Measurements from ENCODE around the gene GALR1. TPM values are rescaled to one million over a fixed set of nuclear protein-coding genes. Genes with fewer than 3 reads are reported as not detected.

GALR1 gene
- total RNA-seq, 3 donors from 2014 or later (not counting 1 experiment from before 2014, with no cell fraction given) = not detected

DNA sequence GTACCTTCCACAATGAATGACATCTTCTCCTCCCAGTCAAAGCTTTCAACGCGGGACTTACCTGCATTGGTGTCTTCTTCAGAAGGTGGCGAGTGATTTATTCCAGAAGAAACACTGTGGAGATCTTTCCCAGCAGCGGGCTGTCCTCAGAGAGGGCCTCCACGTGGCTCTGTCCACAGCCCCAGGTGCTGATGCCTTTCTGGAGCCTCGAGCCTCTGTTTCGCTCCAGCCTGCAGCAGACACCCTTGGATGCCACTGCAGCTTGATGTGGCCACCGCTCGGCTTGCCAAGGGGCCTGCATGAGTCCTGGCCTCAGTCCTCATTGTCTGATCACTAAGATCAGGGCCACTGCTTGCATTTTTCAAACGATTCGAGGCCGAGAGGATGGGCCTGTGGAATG is 46.6 kb upstream of the GALR1 start:
- ATAC-seq (no peak), DNase-seq (no peak)
- Mint-ChIP-seq H3K27ac (no peak overlapping the region), H3K4me3 (no peak overlapping the region), H3K4me1 (peaks cover 7 to 9% of the 10 kb centered on the region in 2 donors), H3K9me3 (no peaks in the 10 kb centered on the region), H3K36me3 (no peaks in the 10 kb centered on the region), H3K27me3 (ENCODE audit: low read depth in 2 of 2) (peaks cover 10 to 13% of the 10 kb centered on the region in 2 donors)
- Histone ChIP-seq H3K4me3 (ENCODE audit: low read length) (no peak overlapping the region), H3K4me1 (ENCODE audit: control insufficient read depth, insufficient read depth, low read length) (peaks cover 8% of the 10 kb centered on the region), H3K27ac (ENCODE audit: low read length) (no peak overlapping the region), H3K36me3 (ENCODE audit: control insufficient read depth, insufficient read depth, low read length) (no peaks in the 10 kb centered on the region), H3K9me3 (ENCODE audit: control insufficient read depth, insufficient read depth, low read length) (no peaks in the 10 kb centered on the region), H3K27me3 (ENCODE audit: control insufficient read depth, insufficient read depth, low read length) (no peaks in the 10 kb centered on the region)
- intact Hi-C loops (cut with micrococcal nuclease) = no loop called here
- 85% methylated on average over 12 of the region's 12 CpGs for WGBS (ENCODE audit: insufficient coverage)
- TF ChIP-seq, protein P1, sequence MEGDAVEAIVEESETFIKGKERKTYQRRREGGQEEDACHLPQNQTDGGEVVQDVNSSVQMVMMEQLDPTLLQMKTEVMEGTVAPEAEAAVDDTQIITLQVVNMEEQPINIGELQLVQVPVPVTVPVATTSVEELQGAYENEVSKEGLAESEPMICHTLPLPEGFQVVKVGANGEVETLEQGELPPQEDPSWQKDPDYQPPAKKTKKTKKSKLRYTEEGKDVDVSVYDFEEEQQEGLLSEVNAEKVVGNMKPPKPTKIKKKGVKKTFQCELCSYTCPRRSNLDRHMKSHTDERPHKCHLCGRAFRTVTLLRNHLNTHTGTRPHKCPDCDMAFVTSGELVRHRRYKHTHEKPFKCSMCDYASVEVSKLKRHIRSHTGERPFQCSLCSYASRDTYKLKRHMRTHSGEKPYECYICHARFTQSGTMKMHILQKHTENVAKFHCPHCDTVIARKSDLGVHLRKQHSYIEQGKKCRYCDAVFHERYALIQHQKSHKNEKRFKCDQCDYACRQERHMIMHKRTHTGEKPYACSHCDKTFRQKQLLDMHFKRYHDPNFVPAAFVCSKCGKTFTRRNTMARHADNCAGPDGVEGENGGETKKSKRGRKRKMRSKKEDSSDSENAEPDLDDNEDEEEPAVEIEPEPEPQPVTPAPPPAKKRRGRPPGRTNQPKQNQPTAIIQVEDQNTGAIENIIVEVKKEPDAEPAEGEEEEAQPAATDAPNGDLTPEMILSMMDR (IDR thresholded peaks at IDR 0.05) = no peak

DNA sequence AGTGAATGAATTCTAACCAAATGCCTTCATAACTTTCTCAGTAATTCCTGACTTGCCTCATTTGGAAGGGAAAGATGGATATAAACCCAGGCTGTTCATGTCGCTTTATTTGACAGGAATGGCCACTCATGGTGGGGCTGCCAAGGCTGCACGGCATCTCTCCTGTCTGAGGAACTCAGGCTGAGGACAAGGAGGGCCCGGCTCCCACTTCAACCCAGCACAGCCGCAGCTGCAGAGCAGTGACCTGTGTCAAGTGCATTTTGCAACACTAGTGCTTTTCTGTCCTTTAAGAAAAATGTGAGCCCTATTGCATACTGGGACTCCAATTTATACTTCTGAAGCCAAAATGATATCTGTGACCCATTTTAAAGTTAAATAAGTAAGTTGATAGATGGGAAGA is 45.8 kb upstream of the GALR1 start:
- Histone ChIP-seq H3K36me3 (ENCODE audit: control insufficient read depth, insufficient read depth, low read length) (no peaks in the 10 kb centered on the region), H3K4me1 (ENCODE audit: control insufficient read depth, insufficient read depth, low read length) (peaks cover 11% of the 10 kb centered on the region), H3K4me3 (ENCODE audit: low read length) (no peak overlapping the region), H3K27ac (ENCODE audit: low read length) (no peak overlapping the region), H3K9me3 (ENCODE audit: control insufficient read depth, insufficient read depth, low read length) (no peaks in the 10 kb centered on the region), H3K27me3 (ENCODE audit: control insufficient read depth, insufficient read depth, low read length) (no peaks in the 10 kb centered on the region)
- 97% methylated on average over 4 of the region's 4 CpGs for WGBS (ENCODE audit: insufficient coverage)
- H3K27ac Mint-ChIP-seq = no peak overlapping the region
- H3K4me3 Mint-ChIP-seq = no peak overlapping the region
- no peaks in the 10 kb centered on the region for H3K9me3 Mint-ChIP-seq
- intact Hi-C loops (cut with micrococcal nuclease) = no loop called here
- ATAC-seq = no peak
- H3K36me3 Mint-ChIP-seq = no peaks in the 10 kb centered on the region
- DNase-seq = no peak
- H3K4me1 Mint-ChIP-seq = peaks cover 13 to 16% of the 10 kb centered on the region in 2 donors
- H3K27me3 Mint-ChIP-seq (ENCODE audit: low read depth in 2 of 2) = peaks cover 10% of the 10 kb centered on the region in 2 donors
- TF ChIP-seq, protein P1 (IDR thresholded peaks at IDR 0.05) = no peak

DNA sequence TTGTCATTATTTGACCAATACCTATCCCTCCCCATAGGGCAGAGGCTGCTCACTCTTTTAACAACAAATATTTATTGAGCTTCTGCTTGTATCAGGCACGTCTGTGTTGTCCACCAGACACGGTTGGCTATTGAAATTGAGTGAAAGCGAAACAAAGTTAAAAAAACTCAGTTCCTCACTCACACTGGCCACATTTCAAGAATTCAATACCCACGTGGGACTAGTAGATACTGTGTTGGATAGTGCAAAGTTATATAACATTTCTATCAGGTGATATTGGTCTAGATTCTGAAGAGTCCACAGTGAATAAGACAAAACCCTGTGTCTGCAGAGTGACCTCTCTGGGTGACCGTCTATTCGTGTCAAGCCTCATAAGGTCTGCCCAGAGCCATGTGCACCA is 43.9 kb upstream of the GALR1 start:
- no peak for ATAC-seq
- TF ChIP-seq, protein P1 (IDR thresholded peaks at IDR 0.05) = no peak
- H3K4me1 ChIP-seq (ENCODE audit: control insufficient read depth, insufficient read depth, low read length) = peaks cover 30% of the 10 kb centered on the region
- no peak overlapping the region for H3K27ac ChIP-seq (ENCODE audit: low read length)
- no peak overlapping the region for H3K4me3 Mint-ChIP-seq
- H3K4me3 ChIP-seq (ENCODE audit: low read length) = no peak overlapping the region
- H3K9me3 Mint-ChIP-seq = no peaks in the 10 kb centered on the region
- no peaks in the 10 kb centered on the region for H3K36me3 Mint-ChIP-seq
- no peaks in the 10 kb centered on the region for H3K27me3 ChIP-seq (ENCODE audit: control insufficient read depth, insufficient read depth, low read length)
- intact Hi-C loops (cut with micrococcal nuclease) = loop anchor here (5.0 kb wide), 1 partner anchor 58 kb away; no protein-coding TSS in a partner anchor
- H3K27ac Mint-ChIP-seq = no peak overlapping the region
- DNase-seq = no peak
- peaks cover 32 to 35% of the 10 kb centered on the region in 2 donors for H3K4me1 Mint-ChIP-seq
- H3K27me3 Mint-ChIP-seq (ENCODE audit: low read depth in 2 of 2) = no peaks in the 10 kb centered on the region
- 86% methylated on average over 4 of the region's 6 CpGs for WGBS (ENCODE audit: insufficient coverage)
- H3K36me3 ChIP-seq (ENCODE audit: control insufficient read depth, insufficient read depth, low read length) = no peaks in the 10 kb centered on the region
- H3K9me3 ChIP-seq (ENCODE audit: control insufficient read depth, insufficient read depth, low read length) = no peaks in the 10 kb centered on the region

Measured in natural killer cell (primary cell).